HG03159 (cell line): Measurements from ENCODE around the gene CACNA1C.

Source experiments
- ATAC-seq: cut with Tn5 transposase; IDR thresholded peaks from one replicate; pipeline ENCODE4 v1.9.1; 2021; ENCODE audit warnings: mild to moderate bottlenecking, moderate library complexity; ENCODE audit not compliant: unreplicated experiment

Gene CACNA1C

DNA sequence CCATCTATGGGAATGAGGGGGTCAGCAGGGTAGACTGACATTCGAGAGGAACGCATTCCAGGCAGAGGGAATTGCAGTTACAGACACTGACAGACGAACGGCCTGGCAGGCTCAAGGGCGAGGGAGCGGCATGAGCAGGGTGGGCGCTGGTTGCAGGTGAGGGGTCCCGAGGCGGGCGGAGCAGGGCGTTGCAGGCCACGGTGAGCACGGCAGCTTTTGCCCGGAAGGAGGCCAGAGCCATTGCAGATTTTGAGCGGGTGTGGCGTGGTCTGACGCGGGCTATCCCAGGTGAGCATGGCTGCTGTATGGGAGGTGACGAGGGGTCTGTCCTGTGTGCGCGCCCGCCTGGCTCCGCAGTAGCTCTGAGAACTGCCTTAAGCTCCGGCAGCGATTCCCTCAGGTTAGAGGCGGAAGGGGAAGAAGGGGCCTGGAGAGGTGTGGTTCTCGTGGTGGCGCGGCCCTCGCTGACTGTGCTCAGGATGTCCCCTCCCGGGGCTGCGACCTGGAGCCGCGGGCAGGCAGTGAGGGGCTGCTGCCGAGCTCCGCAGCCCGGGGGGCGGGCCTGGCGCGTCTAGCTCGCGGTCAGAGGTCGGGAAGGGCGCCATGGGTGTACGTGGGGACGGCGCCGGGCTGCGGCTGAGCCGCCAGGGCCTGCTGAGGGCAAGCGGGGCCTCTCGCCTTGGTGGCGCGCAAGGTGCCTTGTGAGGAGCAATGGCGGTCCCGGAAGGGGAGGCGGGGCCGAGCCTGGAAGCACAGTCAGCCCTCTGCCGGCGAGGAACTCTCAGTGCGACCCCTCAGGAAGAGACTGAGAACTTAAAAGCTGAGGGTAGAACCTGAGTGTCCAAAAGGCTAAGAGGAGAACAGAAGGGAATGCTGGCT, 177.1 kb downstream of the CACNA1C start:
- ATAC-seq: no peak

DNA sequence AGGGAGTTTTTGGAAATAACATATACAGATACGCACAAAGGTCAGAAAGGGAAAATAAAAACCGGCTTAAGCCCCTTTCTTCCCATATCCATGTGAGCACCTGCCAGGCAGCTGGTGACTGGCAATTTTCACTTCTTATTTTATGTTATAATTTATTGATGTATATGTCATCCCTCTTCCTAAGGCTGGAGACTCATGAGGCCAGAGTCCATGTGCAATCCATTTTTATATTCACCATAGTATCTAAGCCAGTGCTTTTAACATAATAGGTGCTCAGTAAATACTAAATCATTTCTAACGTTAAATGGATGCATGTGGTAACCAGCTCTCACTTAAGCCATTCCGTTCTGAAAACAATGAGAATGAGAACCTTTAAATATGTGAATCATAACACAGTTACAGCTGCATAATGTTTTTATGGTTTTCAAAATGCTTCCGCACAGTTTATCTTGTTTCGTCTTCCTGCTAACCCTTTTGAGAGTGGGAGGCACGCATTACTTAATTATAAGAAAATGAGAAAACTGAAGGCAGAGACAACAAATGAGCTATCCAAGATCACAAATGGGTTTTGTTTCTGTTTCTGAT, 178.3 kb downstream of the CACNA1C start:
- ATAC-seq: no peak

DNA sequence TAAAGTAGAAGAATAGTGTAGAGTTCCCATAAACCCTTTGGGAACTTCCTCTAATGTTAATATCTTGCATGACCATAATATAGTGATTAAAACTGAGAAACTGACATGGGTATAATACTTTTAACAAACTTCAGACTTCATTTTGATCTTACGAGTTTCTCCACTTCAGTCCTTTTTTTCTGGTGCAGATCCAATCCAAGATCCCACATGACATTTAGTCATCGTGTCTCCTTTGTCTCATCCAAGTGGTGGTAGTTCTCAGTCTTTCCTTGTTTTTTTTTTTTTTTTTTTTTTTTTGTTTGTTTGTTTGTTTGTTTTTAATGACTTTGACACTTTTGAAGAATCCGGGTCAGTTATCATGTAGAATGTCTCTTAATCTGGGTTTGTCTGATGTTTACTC, 179.2 kb downstream of the CACNA1C start:
- ATAC-seq: no peak

DNA sequence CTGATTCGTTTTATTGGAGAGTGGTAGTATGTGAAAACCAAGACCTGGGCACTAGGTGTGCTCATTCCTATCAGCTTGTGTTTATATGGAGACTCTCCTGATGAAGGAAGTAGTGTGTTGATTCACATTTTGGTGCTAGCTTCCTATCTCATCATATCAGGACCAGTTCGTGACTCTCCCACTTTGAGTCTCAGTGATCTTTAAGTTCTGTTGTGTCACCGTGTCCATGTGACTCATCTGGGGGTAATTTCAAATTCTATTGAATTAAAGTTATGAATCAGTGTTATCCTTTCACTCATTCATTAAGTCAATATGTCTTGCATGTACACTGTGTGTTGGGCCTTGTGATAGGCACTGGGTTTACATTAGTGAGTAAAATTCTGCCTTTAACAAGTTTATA, 180.2 kb downstream of the CACNA1C start:
- ATAC-seq: no peak

DNA sequence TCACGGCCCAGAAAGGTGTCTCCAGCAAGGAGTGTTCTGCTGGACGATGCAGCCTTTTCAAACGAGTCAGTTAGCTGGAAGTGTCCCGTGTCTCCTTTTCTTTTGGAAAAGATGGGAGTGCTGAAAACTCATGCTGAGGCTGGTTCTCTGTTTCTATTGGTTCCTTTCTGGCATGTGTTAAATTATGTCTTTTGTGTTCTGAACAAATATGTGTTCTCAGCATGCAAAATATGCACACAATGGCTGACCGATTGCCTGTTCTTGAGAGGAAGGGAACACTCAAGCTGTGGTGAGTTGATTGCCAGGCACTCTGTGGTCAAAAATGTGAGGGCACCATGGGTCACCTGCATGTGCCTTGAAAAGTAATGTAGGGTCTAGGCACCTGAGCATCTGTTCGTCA, 181.3 kb downstream of the CACNA1C start:
- no peak for ATAC-seq

DNA sequence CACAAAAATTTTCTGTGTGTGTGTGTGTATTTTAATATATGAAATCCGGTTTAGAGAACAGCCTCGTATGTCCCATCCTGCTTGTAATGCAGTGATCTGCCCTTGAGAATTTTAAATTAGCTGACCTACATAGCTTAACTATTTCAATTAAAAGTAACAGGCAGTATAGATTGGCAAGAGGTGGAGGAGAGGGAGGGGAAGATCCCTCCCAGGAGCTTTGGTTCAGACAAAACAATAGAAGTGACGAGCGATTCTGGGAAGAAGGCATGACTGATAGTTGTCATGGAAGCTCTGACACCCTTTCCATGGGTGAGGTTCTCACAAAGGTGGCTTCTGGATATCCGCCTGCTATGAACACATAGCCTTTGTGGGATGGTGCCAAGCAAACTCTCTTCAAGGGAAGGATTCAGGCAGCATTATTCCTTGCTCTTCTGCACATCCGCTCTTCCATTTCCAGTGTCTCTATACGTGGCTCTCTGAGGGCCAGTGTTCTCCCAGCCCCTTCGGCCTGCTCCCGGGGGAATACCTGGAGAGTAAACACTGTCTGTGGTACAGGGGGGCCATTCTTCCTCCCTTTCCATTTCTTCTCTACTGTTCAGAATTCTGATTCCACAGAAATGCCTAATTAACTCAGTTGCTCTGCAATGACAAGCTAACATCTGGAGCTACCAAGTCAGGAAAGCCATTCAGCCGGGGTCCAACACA, 182.0 kb downstream of the CACNA1C start:
- no peak for ATAC-seq

DNA sequence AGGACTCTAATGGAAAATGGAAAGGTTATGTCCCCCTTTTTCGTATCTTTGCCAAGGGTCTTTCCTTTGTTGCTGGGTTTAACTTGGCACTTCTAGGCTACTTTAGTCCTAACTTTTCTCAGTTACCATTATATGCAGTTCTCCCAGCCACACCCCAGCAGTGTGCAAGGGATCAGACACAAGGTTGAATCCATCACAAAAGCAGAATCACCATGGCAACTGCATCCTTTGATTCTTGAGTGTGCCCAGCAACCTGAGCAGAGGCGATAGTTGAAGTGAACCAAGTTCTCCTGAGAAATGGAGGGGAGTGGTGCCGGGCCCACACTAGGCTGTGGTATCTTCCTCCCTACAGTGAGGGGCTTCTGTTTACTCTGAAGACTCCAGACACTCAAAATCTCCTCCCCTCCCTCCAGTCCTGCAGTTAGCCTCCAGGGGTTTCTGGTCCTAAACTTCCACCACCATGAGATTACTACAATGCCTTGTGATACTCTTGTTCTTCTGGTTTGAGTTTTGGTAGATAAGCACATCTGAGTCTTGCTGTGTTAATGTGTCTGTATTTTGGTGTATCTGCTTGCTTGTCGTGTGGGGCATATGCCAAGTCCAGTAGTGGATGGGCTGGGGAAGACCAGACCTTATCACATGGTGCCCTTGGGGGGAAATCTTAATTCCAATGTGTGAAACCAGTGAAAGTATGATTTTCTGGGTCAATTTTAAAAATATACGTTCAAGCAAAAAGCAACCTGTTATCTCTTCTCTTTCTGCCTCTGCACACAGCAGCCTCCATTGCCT, 183.9 kb downstream of the CACNA1C start:
- no peak for ATAC-seq

DNA sequence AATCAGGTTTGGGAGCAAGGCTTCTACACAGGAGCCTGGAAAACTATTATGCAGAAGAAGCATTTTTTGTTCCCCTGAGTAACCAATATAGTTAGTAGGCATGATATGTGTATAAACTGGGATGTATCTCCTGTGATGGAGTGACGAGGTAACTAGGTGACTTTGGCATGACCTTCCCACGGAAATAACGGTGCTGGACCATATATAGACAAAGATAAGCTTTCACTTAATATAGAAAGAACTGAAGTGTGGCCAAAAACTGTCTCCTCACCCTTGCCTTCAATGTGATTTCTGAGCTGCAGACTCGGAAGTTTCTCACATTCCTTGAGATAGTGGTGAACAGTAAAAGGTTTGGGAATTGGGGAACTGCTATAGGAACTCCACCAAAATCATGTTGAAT, 185.3 kb downstream of the CACNA1C start:
- ATAC-seq: no peak

DNA sequence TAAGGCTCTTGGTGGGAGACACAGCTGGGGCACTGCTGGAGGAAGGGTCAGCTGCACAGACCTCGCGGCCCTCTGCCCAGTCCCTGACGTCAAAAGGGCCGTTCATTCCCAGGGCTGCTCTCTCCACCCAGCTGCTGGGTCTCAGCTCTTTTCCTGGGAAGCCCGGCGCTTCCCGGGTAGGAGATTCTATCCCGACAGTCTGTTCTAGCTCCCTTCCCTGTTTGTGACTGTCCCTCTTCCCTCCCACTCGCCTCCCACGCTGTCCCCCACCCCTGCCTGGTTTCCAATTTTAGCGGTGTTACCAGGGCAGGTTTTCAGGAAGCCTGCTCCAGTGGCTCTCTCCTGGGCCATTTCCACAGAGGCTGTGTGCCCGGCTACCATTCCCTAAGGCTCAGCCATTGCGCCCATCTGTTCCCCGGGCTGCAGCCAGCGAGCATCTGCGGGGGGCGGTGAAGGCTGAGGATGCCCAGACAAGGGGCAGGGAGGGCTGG, 186.6 kb downstream of the CACNA1C start:
- ATAC-seq: no peak

DNA sequence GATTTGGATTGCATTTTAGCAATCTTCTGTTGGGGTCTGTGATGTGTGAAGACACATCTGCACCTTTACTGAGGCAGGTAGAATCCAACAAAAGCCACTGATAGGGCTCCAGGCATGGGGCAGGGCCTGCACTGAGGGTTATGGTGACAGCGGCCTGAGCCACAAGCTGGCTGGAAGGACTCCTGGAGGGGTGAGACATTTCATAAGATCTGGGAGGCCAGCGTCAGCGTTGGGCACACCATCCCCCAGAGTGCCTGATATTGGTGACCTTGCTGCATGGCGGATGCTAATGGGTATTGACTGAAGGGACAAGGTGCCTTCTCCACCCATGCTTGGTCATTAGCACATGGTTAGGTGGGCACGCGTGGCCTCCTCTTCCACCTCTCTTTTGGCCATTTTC, 187.6 kb downstream of the CACNA1C start:
- no peak for ATAC-seq

DNA sequence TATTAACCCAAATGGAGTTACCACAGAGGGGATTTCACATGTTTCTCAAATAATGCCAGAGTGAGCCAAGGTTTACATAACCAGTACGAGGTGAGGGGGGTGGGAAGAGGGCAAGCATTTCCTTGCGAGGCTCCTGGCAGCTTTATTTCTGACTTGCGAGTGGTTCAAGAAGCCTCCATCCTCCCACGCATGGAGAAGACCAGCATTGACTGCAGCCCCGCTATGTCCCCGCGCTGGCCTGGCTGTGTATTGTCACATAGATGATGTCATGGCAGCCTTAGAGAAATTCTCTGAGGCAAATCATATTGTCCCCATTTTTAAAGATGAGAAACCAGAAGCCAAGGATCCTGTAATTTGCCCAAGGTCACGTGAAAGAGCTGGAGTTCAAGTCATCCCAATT, 188.2 kb downstream of the CACNA1C start:
- ATAC-seq: no peak

DNA sequence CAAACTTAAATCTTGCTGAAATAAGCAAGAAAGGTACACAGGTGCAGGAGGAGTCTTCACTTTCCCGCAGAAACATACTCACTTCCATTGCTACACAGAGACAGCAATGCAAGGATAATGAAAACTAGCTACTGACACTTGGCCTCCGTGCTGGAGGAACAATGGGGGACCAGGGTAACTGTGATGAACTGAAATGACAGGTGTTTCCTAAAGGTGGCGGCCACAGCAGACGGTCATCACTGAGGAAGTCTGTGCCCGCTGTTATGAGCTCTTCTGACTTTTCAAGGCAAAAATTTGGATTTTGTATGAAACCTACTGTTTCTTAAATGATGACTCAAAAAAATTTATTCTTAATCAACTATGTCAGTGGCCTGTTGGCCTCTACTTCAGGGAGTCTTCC, 189.4 kb downstream of the CACNA1C start:
- ATAC-seq: no peak

DNA sequence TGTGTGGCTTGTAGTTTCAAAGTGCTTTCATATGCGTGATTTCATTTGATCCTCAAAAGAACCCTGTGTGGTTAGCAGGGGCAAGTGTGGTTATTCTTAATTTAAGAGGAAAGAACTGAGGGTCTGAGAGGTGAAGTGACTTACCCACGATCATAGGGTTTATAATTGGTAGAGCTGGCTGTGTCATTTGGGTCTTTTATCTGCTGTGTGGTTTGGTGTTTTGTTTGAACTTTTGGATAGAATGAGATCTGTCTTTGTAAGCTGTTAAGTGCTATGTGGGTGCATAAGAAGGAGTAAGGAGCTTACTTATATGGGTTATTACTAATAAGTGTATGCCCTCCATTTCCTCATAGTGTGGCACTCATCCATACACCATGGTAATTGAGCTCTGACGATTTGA, 190.0 kb downstream of the CACNA1C start:
- no peak for ATAC-seq

DNA sequence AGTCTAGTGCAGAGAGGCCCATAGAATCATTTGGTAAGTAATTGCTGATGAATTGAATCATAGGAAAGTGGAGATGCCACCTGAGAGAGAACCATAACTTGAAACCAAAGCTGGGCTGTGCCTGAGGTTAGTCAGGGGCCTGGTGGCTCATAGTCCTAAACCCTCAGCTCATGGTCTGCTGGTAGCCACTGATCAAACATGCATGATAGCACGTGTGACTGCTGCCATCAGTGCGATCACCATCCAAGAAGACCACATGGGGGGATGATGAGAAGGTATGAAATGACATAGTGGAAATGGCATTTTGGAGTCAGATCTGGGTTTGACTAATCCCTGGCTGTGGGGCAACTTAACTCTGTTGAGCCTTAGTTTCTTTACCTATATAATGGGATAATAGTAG, 190.5 kb downstream of the CACNA1C start:
- no peak for ATAC-seq

DNA sequence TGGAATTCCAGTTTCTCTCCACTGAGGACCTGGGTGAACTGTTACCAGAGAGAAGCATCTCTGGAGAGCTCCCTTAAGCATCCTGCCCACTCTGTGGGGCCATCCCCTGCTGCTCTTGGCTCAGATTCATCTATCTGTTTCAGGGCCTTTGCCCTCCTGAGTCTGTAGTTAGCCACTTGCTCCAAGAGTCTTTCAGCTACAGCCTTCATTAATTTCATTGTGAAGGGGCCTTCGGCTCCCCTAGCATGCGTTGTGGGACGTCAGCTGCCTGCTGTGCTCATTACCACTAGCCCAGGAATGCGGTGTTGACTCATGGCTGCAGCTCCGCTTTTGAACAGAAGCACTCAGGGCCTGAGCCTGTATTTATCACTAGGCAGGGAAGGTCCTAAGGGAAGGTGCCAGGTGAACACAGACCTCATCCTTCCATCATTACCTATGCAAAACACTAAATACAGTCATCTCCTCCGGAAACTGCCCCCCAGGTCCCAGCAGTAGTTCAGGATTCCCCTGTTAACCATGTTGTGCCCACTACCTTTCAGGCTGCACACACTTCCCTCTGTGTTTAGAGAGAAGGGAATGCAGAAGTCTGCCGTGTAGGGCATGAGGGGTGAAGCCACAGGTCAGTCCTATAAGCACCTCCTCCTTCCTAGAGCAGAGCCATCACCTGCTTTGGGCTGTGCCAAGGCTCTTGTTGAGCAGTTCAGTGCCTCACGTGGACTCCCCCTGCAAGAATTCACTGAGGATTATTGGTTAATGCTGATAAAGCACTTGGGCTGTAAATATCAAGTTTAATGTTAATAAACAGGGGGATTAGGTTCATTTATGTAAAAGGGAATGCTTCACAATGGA, 191.4 kb downstream of the CACNA1C start:
- no peak for ATAC-seq

DNA sequence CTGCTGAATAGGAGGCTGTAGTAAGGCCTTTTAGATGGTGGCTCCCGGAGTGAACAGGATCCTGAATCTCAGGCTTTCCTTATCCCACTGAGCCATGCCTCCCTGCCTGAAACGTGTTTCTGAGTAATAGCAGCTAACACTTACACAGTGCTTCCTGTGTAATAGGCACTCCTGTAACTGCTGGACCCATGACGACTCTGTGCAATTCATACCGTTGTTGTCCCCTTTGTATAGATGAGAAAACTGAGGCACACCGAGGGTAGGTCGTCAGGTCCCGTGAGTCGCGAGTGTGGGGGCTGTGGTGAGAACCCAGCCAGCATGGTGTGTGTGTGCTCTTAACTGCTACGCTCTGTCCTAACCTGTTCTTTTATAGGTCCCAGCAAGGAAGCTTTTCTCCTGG, 193.6 kb downstream of the CACNA1C start:
- ATAC-seq: no peak

DNA sequence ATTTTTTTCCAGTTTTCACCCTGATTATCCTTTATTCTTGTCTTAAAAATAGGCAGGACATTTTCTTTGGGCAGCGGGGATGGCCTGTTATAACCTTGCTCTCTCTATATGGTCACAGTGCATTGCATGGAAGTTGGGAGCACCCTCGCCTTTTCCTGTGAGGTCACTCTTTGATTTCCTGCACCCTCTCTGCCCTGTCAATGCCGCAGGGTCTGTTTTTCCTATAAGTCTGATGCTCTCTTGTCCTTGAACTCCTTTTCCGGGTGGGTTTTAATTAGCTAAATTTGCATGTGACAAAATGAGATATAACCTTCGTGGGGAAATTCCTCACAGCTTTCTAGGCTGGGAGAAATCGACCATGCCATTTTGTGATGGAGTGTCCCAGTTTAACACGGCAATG, 194.3 kb downstream of the CACNA1C start:
- no peak for ATAC-seq

DNA sequence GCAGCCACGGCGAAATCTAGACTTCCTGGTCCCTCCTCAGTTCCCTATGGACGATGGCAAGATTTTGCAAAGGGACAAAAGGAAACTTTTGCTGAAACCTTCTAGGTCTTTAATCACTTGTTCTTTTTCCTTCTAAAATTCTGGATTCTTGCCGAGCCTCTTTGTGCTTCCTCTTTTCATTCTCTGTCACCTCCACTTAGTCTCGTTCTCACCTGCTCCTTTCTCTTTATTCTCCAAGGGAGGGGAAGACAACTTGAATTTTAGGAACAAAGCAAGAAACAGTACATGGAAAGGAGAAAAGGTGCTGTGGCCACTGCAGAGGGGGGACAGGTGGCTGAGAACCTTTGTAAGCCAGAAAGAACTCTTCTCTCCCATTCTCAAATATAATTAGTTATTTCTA, 194.8 kb downstream of the CACNA1C start:
- ATAC-seq: no peak

DNA sequence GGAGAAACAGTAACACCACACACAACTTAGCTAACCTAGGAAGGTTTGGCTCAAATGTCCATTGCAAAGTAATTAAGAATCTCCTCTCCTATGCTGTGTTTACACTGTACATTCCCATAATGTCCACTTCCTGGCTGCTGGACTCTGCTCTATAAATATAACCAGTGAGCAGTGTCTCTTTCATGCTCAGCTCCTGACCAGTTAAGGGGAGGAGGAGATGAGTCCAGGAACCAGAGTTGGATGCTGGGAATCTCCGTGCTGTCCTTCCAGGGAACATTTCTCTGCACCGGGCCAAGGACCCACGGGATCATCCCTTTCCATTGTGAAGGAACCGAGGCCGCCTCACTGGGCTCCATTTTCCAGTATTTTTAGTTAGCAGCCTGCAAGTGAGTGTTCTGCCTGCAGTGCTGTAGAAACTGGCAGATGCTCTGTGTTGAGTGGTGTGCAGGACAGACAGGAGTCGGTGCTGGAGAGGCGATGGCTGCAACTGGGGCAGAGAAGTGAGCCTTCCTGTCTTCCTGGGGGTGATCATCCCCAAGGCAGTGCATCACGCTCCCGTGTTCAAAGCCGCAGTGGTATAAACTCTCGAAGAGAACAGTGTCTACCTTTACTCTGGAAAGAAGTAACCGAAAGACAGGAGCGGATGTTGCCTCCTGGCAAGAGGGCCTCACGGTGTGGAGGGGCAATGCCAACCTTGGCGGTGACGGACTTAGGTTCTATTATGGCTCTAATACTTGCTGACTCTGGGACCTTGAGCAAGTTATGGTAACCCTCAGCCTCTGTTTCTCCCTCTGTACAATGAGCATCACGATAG, 195.5 kb downstream of the CACNA1C start:
- ATAC-seq: no peak
